ENCODE data around the gene WDR90. TPM values are rescaled to one million over a fixed set of nuclear protein-coding genes. Genes with fewer than 3 reads are reported as not detected.

Gene WDR90
- polyA plus RNA-seq, 3 donors: 0.13 to 16.5 (median 1.1) TPM

DNA sequence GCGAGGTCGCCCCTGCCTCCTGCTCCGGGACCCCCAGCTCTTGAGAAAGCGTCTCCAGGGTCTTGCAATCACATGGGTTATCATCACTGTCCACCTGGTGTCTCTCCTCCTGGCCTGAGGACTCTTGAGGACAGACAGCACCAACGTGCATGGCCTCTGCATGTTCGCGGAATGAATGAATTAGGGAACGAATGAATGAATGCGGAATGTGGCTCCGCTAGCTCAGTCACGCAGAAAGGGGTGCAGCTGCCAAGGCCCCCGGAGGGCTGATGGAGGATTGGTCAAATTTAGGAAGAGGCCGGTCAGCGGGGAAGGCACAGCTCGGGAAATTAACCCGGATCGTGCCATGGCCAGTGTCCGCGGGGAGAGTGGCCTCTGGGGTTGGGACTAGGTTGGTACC is 53.2 kb downstream of the WDR90 start:
- no peaks in the 10 kb centered on the region for H3K4me1 Mint-ChIP-seq

DNA sequence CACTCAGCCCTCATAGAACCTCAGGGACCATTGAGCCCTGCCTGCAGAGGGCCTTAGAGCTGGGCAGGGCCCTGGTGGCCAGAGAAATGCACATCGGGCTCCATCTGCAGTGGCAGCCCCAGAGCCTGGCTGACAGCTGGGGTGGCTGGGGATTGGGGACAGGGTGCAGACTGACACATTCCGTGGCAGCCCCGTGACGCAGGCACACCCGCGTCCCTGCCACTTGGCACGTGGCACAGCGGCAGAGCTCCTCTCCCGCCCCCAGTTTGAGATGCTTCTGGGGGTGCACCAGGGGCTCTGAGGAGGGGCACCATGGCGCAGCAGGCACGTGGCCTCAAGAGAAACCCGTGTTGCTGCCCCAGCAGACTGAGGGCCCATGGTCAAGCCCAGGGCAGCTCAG is 54.2 kb downstream of the WDR90 start:
- intact Hi-C loops (cut with micrococcal nuclease): no loop called here
- TF ChIP-seq, protein P1, sequence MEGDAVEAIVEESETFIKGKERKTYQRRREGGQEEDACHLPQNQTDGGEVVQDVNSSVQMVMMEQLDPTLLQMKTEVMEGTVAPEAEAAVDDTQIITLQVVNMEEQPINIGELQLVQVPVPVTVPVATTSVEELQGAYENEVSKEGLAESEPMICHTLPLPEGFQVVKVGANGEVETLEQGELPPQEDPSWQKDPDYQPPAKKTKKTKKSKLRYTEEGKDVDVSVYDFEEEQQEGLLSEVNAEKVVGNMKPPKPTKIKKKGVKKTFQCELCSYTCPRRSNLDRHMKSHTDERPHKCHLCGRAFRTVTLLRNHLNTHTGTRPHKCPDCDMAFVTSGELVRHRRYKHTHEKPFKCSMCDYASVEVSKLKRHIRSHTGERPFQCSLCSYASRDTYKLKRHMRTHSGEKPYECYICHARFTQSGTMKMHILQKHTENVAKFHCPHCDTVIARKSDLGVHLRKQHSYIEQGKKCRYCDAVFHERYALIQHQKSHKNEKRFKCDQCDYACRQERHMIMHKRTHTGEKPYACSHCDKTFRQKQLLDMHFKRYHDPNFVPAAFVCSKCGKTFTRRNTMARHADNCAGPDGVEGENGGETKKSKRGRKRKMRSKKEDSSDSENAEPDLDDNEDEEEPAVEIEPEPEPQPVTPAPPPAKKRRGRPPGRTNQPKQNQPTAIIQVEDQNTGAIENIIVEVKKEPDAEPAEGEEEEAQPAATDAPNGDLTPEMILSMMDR (IDR thresholded peaks at IDR 0.05): no peak
- H3K27ac ChIP-seq (ENCODE audit: low read depth in 1 of 2, low read length in 2 of 2): no peak overlapping the region
- H3K9me3 ChIP-seq (replicated peaks in 1 of 2; ENCODE audit: control insufficient read depth in 1 of 2, insufficient read depth in 1 of 2, low read length in 2 of 2): peaks cover 0 to 4% of the 10 kb centered on the region in 2 donors
- H2AFZ ChIP-seq (ENCODE audit: insufficient read depth, low read depth, low read length, poor library complexity, severe bottlenecking): no peak overlapping the region
- peaks cover 10 to 83% of the 10 kb centered on the region in 2 donors for H3K27me3 ChIP-seq (ENCODE audit: control insufficient read depth in 2 of 2, insufficient read depth in 2 of 2, low read length in 2 of 2)
- no peak overlapping the region for H3K4me2 ChIP-seq (replicated peaks; ENCODE audit: extremely low read depth, low read length, poor library complexity, severe bottlenecking)
- H3K4me3 Mint-ChIP-seq: peak overlapping the region in 1 of 2 donors; percentile 15
- no peaks in the 10 kb centered on the region for H3K36me3 ChIP-seq (replicated peaks in 1 of 2; ENCODE audit: control insufficient read depth in 1 of 2, insufficient read depth in 2 of 2, low read length in 2 of 2)
- no peaks in the 10 kb centered on the region for H3K4me1 Mint-ChIP-seq
- 88% methylated on average over 11 of the region's 12 CpGs for WGBS (ENCODE audit: insufficient coverage)
- no peak overlapping the region for H3K4me3 ChIP-seq (replicated peaks in 1 of 3; ENCODE audit: low read depth in 2 of 3, low read length in 3 of 3)
- H3K79me2 ChIP-seq (ENCODE audit: insufficient read depth, low read length): no peaks in the 10 kb centered on the region
- H3K9me3 Mint-ChIP-seq: peaks cover 0 to 8% (median 0%) of the 10 kb centered on the region in 7 donors
- H3K4me1 ChIP-seq (ENCODE audit: control insufficient read depth in 1 of 2, insufficient read depth in 2 of 2, low read length in 2 of 2): no peaks in the 10 kb centered on the region
- H3K27ac Mint-ChIP-seq: no peak overlapping the region
- no peak overlapping the region for H3K9ac ChIP-seq (ENCODE audit: insufficient read depth, low read length, poor library complexity, severe bottlenecking)
- peaks cover 65 to 88% (median 83%) of the 10 kb centered on the region in 3 donors for H3K27me3 Mint-ChIP-seq (ENCODE audit: low read depth in 3 of 3)
- DNase-seq: no peak
- no peaks in the 10 kb centered on the region for H3K36me3 Mint-ChIP-seq
- no peaks in the 10 kb centered on the region for H4K20me1 ChIP-seq (ENCODE audit: insufficient read depth, low read length)

More for the DNA sequence above, 53.2 kb downstream of the WDR90 start:
- TF ChIP-seq, protein P1 (IDR thresholded peaks at IDR 0.05): no peak
- H4K20me1 ChIP-seq (ENCODE audit: insufficient read depth, low read length): no peaks in the 10 kb centered on the region
- peaks cover 10 to 75% of the 10 kb centered on the region in 2 donors for H3K27me3 ChIP-seq (ENCODE audit: control insufficient read depth in 2 of 2, insufficient read depth in 2 of 2, low read length in 2 of 2)
- Mint-ChIP-seq H3K4me3 (peak overlapping the region in 1 of 2 donors; percentile 65), H3K27ac (no peak overlapping the region), H3K36me3 (no peaks in the 10 kb centered on the region), H3K27me3 (ENCODE audit: low read depth in 3 of 3) (peaks cover 63 to 88% (median 82%) of the 10 kb centered on the region in 3 donors), H3K9me3 (peaks cover 0 to 8% (median 0%) of the 10 kb centered on the region in 7 donors)
- intact Hi-C loops (cut with micrococcal nuclease): no loop called here
- H3K27ac ChIP-seq (ENCODE audit: low read depth in 1 of 2, low read length in 2 of 2): no peak overlapping the region
- H3K4me2 ChIP-seq (replicated peaks; ENCODE audit: extremely low read depth, low read length, poor library complexity, severe bottlenecking): no peak overlapping the region
- H3K4me1 ChIP-seq (ENCODE audit: control insufficient read depth in 1 of 2, insufficient read depth in 2 of 2, low read length in 2 of 2): no peaks in the 10 kb centered on the region
- no peak overlapping the region for H3K4me3 ChIP-seq (replicated peaks in 1 of 3; ENCODE audit: low read depth in 2 of 3, low read length in 3 of 3)
- no peaks in the 10 kb centered on the region for H3K79me2 ChIP-seq (ENCODE audit: insufficient read depth, low read length)
- no peak overlapping the region for H3K9ac ChIP-seq (ENCODE audit: insufficient read depth, low read length, poor library complexity, severe bottlenecking)
- WGBS (ENCODE audit: insufficient coverage): 87% methylated on average over 16 of the region's 19 CpGs
- peaks cover 0 to 4% of the 10 kb centered on the region in 2 donors for H3K9me3 ChIP-seq (replicated peaks in 1 of 2; ENCODE audit: control insufficient read depth in 1 of 2, insufficient read depth in 1 of 2, low read length in 2 of 2)
- no peak for DNase-seq
- no peaks in the 10 kb centered on the region for H3K36me3 ChIP-seq (replicated peaks in 1 of 2; ENCODE audit: control insufficient read depth in 1 of 2, insufficient read depth in 2 of 2, low read length in 2 of 2)
- H2AFZ ChIP-seq (ENCODE audit: insufficient read depth, low read depth, low read length, poor library complexity, severe bottlenecking): no peak overlapping the region
